Mucosa of gallbladder (tissue), 1 donor: ENCODE results near the gene MCCD1. TPM values are rescaled to one million over a fixed set of nuclear protein-coding genes. Genes with fewer than 3 reads are reported as not detected.

ENCODE experiments used
- DNase-seq: peaks from one replicate; pipeline ENCODE4 v3.0.0-alpha.2; 2020; ENCODE audit warnings: low spot score
- total RNA-seq: library from RNA; stranded (reverse); gene quantifications from one replicate; pipeline ENCODE4 v1.2.1, GENCODE V29; 2021
- donor health status: DM: no; HTN: no; CAD: no.

The MCCD1 gene
- total RNA-seq, 1 donor from 2014 or later, result not detected

DNA sequence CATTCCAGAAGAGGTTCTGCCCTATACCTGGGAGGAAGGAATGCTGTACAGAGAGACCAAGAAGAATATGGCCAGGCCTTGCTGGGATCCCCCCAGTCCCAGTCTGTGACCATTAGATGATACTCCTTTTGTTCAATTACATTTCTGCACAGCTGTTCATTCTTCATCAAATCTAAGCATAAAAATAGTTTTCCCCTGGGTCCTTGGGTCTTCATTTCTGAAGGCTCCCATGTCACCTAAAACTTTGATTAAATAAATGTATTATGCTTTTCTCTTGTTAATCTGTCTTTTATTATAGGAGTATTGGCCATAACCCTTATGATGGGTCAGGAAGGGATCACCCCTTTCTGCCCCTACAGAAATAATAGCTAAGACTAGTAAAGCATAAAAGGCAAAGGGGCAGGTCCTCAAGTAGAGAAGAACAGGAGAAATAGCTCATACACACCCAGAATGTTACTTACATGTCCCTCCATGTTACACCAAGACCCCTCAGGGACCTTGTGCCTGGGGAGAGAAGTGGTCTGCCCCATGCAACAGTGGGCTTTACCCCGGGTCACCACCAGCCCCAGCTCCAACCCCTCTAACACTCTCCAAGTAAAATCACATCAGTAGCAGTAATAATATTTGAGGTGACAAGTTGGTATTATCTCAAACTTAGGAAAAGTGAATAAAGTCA is 41.2 kb downstream of the MCCD1 start:
- DNase-seq, result no peak

DNA sequence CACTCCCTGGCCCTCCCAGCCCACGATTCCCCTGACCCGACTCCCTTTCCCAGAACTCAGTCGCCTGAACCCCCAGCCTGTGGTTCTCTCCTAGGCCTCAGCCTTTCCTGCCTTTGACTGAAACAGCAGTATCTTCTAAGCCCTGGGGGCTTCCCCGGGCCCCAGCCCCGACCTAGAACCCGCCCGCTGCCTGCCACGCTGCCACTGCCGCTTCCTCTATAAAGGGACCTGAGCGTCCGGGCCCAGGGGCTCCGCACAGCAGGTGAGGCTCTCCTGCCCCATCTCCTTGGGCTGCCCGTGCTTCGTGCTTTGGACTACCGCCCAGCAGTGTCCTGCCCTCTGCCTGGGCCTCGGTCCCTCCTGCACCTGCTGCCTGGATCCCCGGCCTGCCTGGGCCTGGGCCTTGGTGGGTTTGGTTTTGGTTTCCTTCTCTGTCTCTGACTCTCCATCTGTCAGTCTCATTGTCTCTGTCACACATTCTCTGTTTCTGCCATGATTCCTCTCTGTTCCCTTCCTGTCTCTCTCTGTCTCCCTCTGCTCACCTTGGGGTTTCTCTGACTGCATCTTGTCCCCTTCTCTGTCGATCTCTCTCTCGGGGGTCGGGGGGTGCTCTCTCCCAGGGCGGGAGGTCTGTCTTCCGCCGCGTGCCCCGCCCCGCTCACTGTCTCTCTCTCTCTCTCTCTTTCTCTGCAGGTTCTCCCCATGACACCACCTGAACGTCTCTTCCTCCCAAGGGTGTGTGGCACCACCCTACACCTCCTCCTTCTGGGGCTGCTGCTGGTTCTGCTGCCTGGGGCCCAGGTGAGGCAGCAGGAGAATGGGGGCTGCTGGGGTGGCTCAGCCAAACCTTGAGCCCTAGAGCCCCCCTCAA is 43.5 kb downstream of the MCCD1 start, which contains the start of gene LTA:
Gene LTA (plus strand): TSS at position 249 of the 871 bp plus-strand sequence. CDS start 454 bp downstream, at position 703.
- no peak for DNase-seq

DNA sequence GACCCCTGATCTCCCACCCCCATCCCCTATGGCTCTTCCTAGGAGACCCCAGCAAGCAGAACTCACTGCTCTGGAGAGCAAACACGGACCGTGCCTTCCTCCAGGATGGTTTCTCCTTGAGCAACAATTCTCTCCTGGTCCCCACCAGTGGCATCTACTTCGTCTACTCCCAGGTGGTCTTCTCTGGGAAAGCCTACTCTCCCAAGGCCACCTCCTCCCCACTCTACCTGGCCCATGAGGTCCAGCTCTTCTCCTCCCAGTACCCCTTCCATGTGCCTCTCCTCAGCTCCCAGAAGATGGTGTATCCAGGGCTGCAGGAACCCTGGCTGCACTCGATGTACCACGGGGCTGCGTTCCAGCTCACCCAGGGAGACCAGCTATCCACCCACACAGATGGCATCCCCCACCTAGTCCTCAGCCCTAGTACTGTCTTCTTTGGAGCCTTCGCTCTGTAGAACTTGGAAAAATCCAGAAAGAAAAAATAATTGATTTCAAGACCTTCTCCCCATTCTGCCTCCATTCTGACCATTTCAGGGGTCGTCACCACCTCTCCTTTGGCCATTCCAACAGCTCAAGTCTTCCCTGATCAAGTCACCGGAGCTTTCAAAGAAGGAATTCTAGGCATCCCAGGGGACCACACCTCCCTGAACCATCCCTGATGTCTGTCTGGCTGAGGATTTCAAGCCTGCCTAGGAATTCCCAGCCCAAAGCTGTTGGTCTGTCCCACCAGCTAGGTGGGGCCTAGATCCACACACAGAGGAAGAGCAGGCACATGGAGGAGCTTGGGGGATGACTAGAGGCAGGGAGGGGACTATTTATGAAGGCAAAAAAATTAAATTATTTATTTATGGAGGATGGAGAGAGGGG is 44.7 kb downstream of the MCCD1 start:
- DNase-seq, result no peak

DNA sequence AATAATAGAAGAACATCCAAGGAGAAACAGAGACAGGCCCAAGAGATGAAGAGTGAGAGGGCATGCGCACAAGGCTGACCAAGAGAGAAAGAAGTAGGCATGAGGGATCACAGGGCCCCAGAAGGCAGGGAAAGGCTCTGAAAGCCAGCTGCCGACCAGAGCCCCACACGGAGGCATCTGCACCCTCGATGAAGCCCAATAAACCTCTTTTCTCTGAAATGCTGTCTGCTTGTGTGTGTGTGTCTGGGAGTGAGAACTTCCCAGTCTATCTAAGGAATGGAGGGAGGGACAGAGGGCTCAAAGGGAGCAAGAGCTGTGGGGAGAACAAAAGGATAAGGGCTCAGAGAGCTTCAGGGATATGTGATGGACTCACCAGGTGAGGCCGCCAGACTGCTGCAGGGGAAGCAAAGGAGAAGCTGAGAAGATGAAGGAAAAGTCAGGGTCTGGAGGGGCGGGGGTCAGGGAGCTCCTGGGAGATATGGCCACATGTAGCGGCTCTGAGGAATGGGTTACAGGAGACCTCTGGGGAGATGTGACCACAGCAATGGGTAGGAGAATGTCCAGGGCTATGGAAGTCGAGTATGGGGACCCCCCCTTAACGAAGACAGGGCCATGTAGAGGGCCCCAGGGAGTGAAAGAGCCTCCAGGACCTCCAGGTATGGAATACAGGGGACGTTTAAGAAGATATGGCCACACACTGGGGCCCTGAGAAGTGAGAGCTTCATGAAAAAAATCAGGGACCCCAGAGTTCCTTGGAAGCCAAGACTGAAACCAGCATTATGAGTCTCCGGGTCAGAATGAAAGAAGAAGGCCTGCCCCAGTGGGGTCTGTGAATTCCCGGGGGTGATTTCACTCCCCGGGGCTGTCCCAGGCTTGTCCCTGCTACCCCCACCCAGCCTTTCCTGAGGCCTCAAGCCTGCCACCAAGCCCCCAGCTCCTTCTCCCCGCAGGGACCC is 45.6 kb downstream of the MCCD1 start:
- no peak for DNase-seq

DNA sequence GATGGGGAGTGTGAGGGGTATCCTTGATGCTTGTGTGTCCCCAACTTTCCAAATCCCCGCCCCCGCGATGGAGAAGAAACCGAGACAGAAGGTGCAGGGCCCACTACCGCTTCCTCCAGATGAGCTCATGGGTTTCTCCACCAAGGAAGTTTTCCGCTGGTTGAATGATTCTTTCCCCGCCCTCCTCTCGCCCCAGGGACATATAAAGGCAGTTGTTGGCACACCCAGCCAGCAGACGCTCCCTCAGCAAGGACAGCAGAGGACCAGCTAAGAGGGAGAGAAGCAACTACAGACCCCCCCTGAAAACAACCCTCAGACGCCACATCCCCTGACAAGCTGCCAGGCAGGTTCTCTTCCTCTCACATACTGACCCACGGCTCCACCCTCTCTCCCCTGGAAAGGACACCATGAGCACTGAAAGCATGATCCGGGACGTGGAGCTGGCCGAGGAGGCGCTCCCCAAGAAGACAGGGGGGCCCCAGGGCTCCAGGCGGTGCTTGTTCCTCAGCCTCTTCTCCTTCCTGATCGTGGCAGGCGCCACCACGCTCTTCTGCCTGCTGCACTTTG is 46.7 kb downstream of the MCCD1 start, which contains the start of gene TNF:
Gene TNF (plus strand): TSS at position 231 of the 567 bp plus-strand sequence. CDS start 177 bp downstream, at position 408.
- peak; percentile 30 for DNase-seq

DNA sequence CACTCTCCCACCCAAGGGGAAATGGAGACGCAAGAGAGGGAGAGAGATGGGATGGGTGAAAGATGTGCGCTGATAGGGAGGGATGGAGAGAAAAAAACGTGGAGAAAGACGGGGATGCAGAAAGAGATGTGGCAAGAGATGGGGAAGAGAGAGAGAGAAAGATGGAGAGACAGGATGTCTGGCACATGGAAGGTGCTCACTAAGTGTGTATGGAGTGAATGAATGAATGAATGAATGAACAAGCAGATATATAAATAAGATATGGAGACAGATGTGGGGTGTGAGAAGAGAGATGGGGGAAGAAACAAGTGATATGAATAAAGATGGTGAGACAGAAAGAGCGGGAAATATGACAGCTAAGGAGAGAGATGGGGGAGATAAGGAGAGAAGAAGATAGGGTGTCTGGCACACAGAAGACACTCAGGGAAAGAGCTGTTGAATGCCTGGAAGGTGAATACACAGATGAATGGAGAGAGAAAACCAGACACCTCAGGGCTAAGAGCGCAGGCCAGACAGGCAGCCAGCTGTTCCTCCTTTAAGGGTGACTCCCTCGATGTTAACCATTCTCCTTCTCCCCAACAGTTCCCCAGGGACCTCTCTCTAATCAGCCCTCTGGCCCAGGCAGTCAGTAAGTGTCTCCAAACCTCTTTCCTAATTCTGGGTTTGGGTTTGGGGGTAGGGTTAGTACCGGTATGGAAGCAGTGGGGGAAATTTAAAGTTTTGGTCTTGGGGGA is 47.4 kb downstream of the MCCD1 start:
- DNase-seq, result no peak

DNA sequence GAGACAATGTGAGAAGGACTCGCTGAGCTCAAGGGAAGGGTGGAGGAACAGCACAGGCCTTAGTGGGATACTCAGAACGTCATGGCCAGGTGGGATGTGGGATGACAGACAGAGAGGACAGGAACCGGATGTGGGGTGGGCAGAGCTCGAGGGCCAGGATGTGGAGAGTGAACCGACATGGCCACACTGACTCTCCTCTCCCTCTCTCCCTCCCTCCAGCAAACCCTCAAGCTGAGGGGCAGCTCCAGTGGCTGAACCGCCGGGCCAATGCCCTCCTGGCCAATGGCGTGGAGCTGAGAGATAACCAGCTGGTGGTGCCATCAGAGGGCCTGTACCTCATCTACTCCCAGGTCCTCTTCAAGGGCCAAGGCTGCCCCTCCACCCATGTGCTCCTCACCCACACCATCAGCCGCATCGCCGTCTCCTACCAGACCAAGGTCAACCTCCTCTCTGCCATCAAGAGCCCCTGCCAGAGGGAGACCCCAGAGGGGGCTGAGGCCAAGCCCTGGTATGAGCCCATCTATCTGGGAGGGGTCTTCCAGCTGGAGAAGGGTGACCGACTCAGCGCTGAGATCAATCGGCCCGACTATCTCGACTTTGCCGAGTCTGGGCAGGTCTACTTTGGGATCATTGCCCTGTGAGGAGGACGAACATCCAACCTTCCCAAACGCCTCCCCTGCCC is 48.3 kb downstream of the MCCD1 start:
- no peak for DNase-seq

DNA sequence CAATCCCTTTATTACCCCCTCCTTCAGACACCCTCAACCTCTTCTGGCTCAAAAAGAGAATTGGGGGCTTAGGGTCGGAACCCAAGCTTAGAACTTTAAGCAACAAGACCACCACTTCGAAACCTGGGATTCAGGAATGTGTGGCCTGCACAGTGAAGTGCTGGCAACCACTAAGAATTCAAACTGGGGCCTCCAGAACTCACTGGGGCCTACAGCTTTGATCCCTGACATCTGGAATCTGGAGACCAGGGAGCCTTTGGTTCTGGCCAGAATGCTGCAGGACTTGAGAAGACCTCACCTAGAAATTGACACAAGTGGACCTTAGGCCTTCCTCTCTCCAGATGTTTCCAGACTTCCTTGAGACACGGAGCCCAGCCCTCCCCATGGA is 48.8 kb downstream of the MCCD1 start:
- DNase-seq, result no peak

DNA sequence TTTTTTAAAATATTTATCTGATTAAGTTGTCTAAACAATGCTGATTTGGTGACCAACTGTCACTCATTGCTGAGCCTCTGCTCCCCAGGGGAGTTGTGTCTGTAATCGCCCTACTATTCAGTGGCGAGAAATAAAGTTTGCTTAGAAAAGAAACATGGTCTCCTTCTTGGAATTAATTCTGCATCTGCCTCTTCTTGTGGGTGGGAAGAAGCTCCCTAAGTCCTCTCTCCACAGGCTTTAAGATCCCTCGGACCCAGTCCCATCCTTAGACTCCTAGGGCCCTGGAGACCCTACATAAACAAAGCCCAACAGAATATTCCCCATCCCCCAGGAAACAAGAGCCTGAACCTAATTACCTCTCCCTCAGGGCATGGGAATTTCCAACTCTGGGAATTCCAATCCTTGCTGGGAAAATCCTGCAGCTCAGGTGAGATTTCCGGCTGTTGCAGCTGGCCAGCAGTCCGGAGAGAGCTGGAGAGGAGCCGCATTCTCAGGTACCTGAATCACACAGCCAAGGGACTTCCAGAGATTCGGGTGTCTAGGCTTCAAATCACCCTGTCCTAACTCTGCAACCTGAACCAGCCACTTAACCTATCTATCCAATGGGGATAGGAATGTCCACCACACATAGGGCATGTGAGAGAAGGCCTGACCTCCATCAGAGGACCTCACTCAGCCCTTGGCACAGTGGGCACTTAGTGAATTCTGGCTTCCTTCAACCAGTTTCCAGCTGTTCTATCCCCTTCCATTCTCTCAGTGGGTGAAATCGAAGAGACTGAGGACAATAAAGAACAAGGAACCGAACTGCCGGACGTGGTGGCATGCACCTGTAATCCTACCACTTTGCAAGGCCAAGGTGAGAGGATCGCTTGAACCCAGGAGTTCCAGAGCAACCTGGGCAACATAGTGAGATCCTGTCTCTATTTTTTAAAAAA is 49.7 kb downstream of the MCCD1 start:
- DNase-seq, result no peak

DNA sequence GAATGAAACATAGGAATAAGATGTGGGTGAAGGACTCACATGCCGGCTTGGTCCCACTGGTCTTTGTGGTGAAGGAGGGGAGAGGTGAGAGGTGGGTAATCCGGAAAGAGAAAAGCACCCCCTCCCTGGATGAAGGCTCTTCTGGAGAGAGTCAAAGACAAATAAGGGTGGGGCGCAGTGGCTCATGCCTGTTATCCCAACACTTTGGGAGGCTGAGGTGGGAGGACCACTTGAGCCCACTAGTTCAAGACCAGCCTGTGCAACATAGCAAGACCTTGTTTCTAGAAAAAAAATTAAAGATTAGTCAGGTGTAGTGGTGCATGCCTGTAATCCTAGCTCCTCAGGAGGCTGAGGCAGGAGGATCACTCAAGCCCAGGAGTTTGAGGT is 50.4 kb downstream of the MCCD1 start:
- no peak for DNase-seq

Other genes with a start within 250 kb of the MCCD1 start
- 1,432 TPM for gene HLA-B, start 171.8 kb upstream of the MCCD1 start, total RNA-seq
- 31.7 TPM for gene MICA, start 125.4 kb upstream of the MCCD1 start, total RNA-seq
- gene MICB, start 30.8 kb upstream of the MCCD1 start, total RNA-seq, result 2.7 TPM
- gene DDX39B, start 13.0 kb downstream of the MCCD1 start, total RNA-seq, result 246 TPM
- 4.1 TPM for gene ATP6V1G2, start 17.6 kb downstream of the MCCD1 start, total RNA-seq
- 27.7 TPM for gene NFKBIL1, start 18.6 kb downstream of the MCCD1 start, total RNA-seq
- 1.9 TPM for gene LTA, start 43.3 kb downstream of the MCCD1 start, total RNA-seq
- gene TNF, start 46.6 kb downstream of the MCCD1 start, total RNA-seq, result 6.6 TPM
- gene LTB, start 53.5 kb downstream of the MCCD1 start, total RNA-seq, result 4.9 TPM
- gene LST1, start 57.3 kb downstream of the MCCD1 start, total RNA-seq, result 18.4 TPM
- gene NCR3, start 64.0 kb downstream of the MCCD1 start, total RNA-seq, result not detected
- 26.8 TPM for gene AIF1, start 86.3 kb downstream of the MCCD1 start, total RNA-seq
- 162 TPM for gene PRRC2A, start 91.8 kb downstream of the MCCD1 start, total RNA-seq
- 288 TPM for gene BAG6, start 123.7 kb downstream of the MCCD1 start, total RNA-seq
- gene APOM, start 126.9 kb downstream of the MCCD1 start, total RNA-seq, result 2.2 TPM
- 30.5 TPM for gene C6orf47, start 131.8 kb downstream of the MCCD1 start, total RNA-seq
- 18.7 TPM for gene GPANK1, start 136.0 kb downstream of the MCCD1 start, total RNA-seq
- 108 TPM for gene CSNK2B, start 137.1 kb downstream of the MCCD1 start, total RNA-seq
- gene LY6G5B, start 141.0 kb downstream of the MCCD1 start, total RNA-seq, result 8.1 TPM
- gene LY6G5C, start 152.1 kb downstream of the MCCD1 start, total RNA-seq, result 5.2 TPM
- 103 TPM for gene ABHD16A, start 174.4 kb downstream of the MCCD1 start, total RNA-seq
- gene LY6G6F, start 177.9 kb downstream of the MCCD1 start, total RNA-seq, result not detected
- not detected for gene LY6G6D, start 186.4 kb downstream of the MCCD1 start, total RNA-seq
- gene LY6G6C, start 192.8 kb downstream of the MCCD1 start, total RNA-seq, result not detected
- 0.37 TPM for gene MPIG6B, start 194.4 kb downstream of the MCCD1 start, total RNA-seq
- gene DDAH2, start 200.3 kb downstream of the MCCD1 start, total RNA-seq, result 130 TPM
- gene CLIC1, start 207.6 kb downstream of the MCCD1 start, total RNA-seq, result 394 TPM
- 19.7 TPM for gene MSH5, start 211.0 kb downstream of the MCCD1 start, total RNA-seq
- 2.7 TPM for gene SAPCD1, start 233.7 kb downstream of the MCCD1 start, total RNA-seq
- gene VWA7, start 248.4 kb downstream of the MCCD1 start, total RNA-seq, result 18.5 TPM